ENCODE data around the gene GPHA2.

DNA sequence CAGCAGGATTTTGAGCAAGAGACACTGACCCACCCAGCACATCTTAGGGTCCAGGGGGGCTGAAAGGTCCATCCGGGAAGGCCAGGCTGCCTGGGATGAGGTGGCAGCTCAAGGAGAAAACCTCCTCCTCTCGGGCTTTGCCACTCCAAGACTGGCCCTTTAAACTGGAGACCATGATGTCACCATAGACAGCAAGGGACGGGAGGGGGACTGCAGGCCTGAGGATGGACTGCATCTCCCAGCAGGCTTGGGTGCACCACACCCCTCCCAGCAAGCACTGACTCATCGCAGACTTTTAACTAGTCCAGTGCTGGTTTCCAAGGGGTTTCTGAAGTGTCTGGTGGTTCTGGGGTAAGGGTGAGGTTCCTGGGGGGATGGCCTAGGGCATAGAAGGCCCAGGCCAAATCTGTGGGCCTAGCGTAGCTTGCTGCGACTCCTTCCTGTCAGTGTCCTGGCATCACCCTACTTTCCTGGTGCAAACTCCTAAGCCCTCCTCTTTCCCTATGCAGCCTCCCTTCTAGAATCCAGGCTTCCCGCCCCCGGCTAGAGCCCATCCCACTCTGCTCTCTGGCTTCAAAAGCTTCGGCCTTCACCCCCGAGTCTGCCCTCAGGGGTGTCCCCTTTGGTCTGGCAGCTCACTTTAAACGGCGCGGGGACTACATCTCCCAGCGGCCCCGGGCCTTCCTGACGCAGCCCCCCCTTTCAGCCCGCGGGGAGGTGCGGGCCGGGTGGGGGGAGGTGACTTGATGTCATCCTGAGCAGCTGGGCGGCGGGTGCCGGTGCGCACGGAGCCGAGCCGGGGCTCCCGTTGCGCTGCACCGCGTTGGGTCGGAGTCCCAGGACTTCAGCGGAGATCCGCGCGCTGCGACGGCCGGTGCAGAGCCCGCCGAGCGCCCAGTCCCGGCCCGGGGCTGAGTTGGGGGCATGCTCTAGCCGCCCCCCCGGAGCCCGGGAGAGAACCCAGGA, 11.5 kb downstream of the GPHA2 start, which contains the start of gene PPP2R5B:
- peak; percentile 73 for TF ChIP-seq POLR2A (IDR thresholded peaks at IDR 0.05; ENCODE audit: low read depth)
- TF ChIP-seq POLR2AphosphoS5 (IDR thresholded peaks at IDR 0.05): peak; percentile 95 to 96

Measured in esophagus muscularis mucosa (tissue), 2 donors.